SK-N-MC (cell line): ENCODE data around the gene BAHCC1.

Source experiments
- FOXP2 ChIP-seq: optimal IDR thresholded peaks from 2 replicates; pipeline ENCODE3; 2011; ENCODE audit warnings: mild to moderate bottlenecking, moderate library complexity; ENCODE audit not compliant: insufficient read depth; ENCODE audit errors: extremely low read length, control extremely low read depth
- POLR2AphosphoS5 ChIP-seq: IDR thresholded peaks from 2 replicates; pipeline ENCODE4 v1.6.1; 2012; ENCODE audit warnings: mild to moderate bottlenecking, low read depth, low read length, borderline replicate concordance

GRCh38 chr17:81455387-81455786 is 60.1 kb downstream of the BAHCC1 start:
- TF ChIP-seq POLR2AphosphoS5 (no peak), FOXP2 (no peak)
